ENCODE data around the gene CFDP1.

Gene CFDP1

GRCh38 chr16:75248142-75248535 lies 185.2 kb downstream of the CFDP1 start:
- no peak for DNase-seq

- DNase-seq, result no peak
Observed at GRCh38 chr16:75247249-75247648, 186.1 kb downstream of the CFDP1 start.

- no peak for DNase-seq
Observed at GRCh38 chr16:75246504-75247205, 186.6 kb downstream of the CFDP1 start.

GRCh38 chr16:75244844-75245758 lies 188.2 kb downstream of the CFDP1 start:
- no peak for DNase-seq

- DNase-seq, result no peak
Observed at GRCh38 chr16:75244225-75244809, 189.0 kb downstream of the CFDP1 start.

All from activated CD4-positive, alpha-beta T cell treated with anti-CD3 and anti-CD28 coated beads, Interleukin-2, amount 50 U/mL, for 4 hours (primary cell).